Fibroblast of the aortic adventitia (primary cell): ENCODE data around the gene STK24. TPM values are rescaled to one million over a fixed set of nuclear protein-coding genes. Genes with fewer than 3 reads are reported as not detected.
A peak's percentile ranks its signal among the peaks of the same experiment; 100 is the strongest.

ENCODE experiments used
- DNase-seq: peaks from one replicate; pipeline ENCODE4 v3.0.0-alpha.2; 2010; ENCODE audit warnings: low read depth
- H3K4me3 ChIP-seq: 2 replicates; pipeline ENCODE4 v1.5.1; 2011; ENCODE audit warnings: low read depth, mild to moderate bottlenecking, control low read depth, low read length, moderate library complexity
- total RNA-seq: library from RNA; depleted of rRNA; stranded (reverse); fragments of >200 nt; gene quantifications from 2 replicates; pipeline ENCODE4 v1.2.3, GENCODE V29; 2012; ENCODE audit warnings: low replicate concordance
- TF ChIP-seq, protein P1 (sequence below): IDR thresholded peaks from 2 replicates; pipeline ENCODE4 v1.5.1; 2011; ENCODE audit warnings: mild to moderate bottlenecking, low read length, control low read depth, inconsistent platforms; ENCODE audit not compliant: insufficient read depth

The STK24 gene
- total RNA-seq, 1 donor, result 64.0 TPM

DNA sequence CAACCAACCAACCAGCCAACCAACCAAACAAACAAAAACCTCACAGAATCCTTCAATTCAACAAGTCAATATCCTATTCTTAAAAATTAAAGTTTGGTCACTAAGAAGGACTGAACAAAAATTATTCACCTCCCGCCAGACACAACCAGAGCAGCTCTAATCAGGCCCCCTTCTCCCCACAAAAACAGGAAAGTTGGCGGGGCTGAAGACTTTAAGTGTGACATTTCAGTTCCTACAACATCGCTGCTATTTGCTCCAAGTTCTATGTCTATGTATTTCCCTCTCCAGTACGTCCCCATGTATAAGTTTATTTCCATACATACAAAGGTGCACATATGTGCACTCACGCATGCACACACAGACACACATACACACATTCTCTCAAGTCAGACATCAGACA, 32.8 kb upstream of the STK24 start:
- TF ChIP-seq, protein P1, sequence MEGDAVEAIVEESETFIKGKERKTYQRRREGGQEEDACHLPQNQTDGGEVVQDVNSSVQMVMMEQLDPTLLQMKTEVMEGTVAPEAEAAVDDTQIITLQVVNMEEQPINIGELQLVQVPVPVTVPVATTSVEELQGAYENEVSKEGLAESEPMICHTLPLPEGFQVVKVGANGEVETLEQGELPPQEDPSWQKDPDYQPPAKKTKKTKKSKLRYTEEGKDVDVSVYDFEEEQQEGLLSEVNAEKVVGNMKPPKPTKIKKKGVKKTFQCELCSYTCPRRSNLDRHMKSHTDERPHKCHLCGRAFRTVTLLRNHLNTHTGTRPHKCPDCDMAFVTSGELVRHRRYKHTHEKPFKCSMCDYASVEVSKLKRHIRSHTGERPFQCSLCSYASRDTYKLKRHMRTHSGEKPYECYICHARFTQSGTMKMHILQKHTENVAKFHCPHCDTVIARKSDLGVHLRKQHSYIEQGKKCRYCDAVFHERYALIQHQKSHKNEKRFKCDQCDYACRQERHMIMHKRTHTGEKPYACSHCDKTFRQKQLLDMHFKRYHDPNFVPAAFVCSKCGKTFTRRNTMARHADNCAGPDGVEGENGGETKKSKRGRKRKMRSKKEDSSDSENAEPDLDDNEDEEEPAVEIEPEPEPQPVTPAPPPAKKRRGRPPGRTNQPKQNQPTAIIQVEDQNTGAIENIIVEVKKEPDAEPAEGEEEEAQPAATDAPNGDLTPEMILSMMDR, result no peak
- H3K4me3 ChIP-seq, result no peak overlapping the region
- DNase-seq, result no peak

DNA sequence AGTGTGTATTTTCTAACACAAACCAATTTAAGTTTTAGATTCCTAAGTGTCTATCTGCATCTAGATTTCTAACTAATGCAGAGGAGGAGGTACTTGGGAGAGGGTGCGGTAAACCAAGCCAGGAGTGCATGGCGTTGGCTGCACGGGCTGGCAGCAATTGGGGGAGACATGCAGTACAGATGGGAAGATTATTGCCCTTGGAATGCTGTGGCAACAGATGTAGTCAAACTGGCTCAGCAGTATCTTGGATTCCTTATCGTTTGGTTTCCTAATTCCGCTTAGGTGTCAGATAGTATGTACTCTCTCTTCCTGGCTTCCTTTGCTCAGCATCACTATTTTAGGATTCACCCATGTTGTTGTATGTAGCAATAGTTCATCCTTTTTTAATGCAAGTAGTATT, 29.4 kb upstream of the STK24 start:
- TF ChIP-seq, protein P1, result no peak
- H3K4me3 ChIP-seq, result no peak overlapping the region
- DNase-seq, result no peak

DNA sequence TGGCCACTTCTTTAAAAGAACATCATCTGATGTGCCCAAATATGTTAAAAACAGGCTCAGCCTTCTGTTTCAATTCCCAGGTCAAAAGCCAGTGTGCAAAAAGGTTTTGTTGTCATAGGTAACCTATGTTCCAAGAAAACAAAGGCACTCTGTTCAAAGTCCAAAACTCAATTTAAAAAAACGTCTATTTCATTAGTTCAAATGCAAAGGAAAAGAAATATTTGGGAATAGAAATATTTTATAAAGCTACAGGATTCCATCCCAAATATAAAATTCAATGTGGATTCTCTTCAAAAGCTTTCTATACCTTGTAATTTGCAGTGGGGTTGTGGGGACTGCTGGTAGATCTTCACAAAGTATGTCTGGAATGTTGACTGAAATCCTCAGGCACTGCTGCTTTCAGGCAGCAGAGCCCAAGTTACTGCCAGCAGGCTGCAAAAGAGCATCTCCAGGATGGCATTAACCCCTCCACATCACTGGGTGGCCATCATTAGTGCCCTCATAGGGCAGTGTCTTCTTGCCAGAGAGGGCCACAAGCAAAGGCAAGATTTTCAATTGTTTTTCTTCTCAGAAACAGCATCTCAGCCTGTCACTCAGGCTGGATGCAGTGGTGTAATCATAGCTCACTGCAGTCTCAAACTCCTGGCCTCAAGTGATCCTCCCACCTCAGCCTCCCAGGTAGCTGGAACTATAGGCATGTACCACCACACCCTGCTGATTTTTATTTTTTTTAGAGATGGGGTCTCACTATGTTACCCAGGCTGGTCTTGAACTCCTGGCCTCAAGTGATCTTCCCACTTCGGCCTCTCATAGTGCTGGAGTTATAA, 22.8 kb upstream of the STK24 start:
- H3K4me3 ChIP-seq, result no peak overlapping the region
- TF ChIP-seq, protein P1, result no peak
- peak; percentile 12 for DNase-seq

DNA sequence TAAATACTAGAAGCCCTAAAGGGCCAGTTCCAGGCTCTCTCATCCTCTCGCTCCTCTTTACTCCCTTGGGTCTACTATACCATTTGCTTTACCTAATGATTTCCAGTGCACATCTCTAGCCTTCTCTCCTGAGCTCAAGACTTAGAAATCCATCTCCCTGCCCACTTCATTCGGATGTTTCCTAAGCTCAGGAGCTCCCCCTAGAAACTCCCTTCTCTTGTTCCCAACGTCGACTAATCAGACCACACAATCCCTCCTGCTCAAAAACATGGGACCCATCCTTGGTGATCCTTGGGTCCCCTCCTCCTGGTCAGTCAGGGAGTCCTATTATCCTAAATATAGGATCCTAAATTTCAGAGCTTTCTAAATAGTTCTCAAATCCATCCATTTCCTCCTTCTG, 21.1 kb upstream of the STK24 start:
- H3K4me3 ChIP-seq, result no peak overlapping the region
- TF ChIP-seq, protein P1, result no peak
- DNase-seq, result peak; percentile 15

DNA sequence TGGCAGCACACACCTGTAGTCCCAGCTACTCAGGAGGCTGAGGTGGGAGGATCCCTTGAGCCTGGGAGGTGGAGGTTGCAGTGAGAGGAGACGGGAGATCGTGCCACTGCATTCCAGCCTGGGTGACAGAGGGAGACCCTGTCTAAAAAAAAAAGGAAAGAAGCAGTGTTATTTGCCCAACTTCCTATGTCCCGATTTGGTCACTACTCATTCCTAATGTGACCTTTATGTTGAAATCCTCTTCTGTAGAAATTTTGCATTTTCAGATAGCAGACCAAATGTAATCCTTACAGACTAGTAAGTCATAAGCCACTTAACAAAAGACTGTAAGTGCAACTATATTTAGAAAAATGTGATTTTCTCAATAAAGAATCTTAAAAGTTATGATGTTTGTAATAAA, 18.2 kb upstream of the STK24 start:
- no peak overlapping the region for H3K4me3 ChIP-seq
- no peak for DNase-seq
- TF ChIP-seq, protein P1, result no peak

DNA sequence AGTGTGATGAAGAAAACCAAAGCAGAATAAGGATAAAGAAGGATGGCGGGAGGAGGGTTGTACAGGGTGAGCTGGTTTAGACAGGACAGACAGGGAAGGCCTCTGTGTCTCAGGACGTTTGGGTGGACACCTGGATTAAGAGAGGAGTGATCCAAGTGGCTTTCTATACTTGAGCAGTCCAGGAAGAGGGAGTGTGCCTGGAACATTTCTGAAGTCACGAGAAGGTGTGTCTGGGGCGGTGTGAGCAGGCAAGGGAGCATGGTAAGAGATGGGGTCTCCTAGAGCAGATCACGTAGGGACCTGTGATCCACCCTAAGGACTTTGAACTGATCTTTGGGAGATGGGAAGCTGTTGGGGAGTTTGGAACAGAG, 15.4 kb upstream of the STK24 start:
- DNase-seq, result no peak
- H3K4me3 ChIP-seq, result no peak overlapping the region
- TF ChIP-seq, protein P1, result no peak
